SK-N-SH (cell line): ENCODE results near the gene SVIL. TPM values are rescaled to one million over a fixed set of nuclear protein-coding genes. Genes with fewer than 3 reads are reported as not detected.
A peak's percentile ranks its signal among the peaks of the same experiment; 100 is the strongest.
"Not testable (repeated sequence)": the region's sequence is repeated elsewhere in the genome, so short reads cannot be mapped to it uniquely, and the experiment has no call there.

Experiments used
- CTCF ChIA-PET: fragments of 300-600, 350-600 bp; formaldehyde crosslinking; extraction: SDS; loops from one replicate; lab custom pipeline; 2021; lab: Yijun Ruan, JAX
- POLR2A ChIA-PET: fragments of 350-600 bp; sonication (Branson Sonifier 250); formaldehyde crosslinking; extraction: SDS; loops from one replicate; lab custom pipeline; 2020; ENCODE audit warnings: antibody characterized with exemption, inconsistent platforms; lab: Yijun Ruan, JAX
- DNase-seq: peaks from one replicate; pipeline ENCODE4 v3.0.0; 2012
- H2AFZ ChIP-seq: fragments of 200-600 bp; sonication (generic); 2 replicates; pipeline ENCODE4 v1.8.1; 2016; ENCODE audit warnings: antibody characterized with exemption, mild to moderate bottlenecking, low read depth
- H3F3A ChIP-seq: fragments of 200-600 bp; sonication (generic); replicated peaks from 2 replicates; pipeline ENCODE3; 2016; ENCODE audit warnings: antibody characterized with exemption, mild to moderate bottlenecking; ENCODE audit not compliant: insufficient read depth
- H3K27ac ChIP-seq, 2 experiments: fragments of 200-500 bp in 1 of 2; fragments of 200-600 bp in 1 of 2; sonication (Bioruptor generic) in 1 of 2; sonication (generic), shearing (Covaris generic) in 1 of 2; 2 replicates each; pipeline versions ENCODE4 v1.5.1 to v1.6.1; 2014 to 2016; ENCODE audit warnings: low read depth in 2 of 2, inconsistent platforms in 1 of 2, low read length in 1 of 2, mild to moderate bottlenecking in 1 of 2, mixed read lengths in 1 of 2
- H3K27me3 ChIP-seq: fragments of 200-600 bp; sonication (generic), shearing (Covaris generic); 2 replicates; pipeline ENCODE4 v1.6.1; 2016; ENCODE audit warnings: mixed run types; ENCODE audit not compliant: insufficient read depth
- H3K36me3 ChIP-seq, 2 experiments: fragments of 200-500 bp in 1 of 2; fragments of 200-600 bp in 1 of 2; sonication (Bioruptor generic) in 1 of 2; sonication (generic) in 1 of 2; replicated peaks in 1 of 2; 2 replicates each; pipeline versions ENCODE3 to v1.5.1; 2014 to 2016; ENCODE audit warnings: low read length in 1 of 2, mild to moderate bottlenecking in 1 of 2; ENCODE audit not compliant: insufficient read depth in 2 of 2, control insufficient read depth in 1 of 2
- H3K4me1 ChIP-seq, 2 experiments: fragments of 200-500 bp in 1 of 2; fragments of 200-600 bp in 1 of 2; sonication (Bioruptor generic) in 1 of 2; sonication (generic), shearing (Covaris generic) in 1 of 2; 2 replicates each; pipeline versions ENCODE4 v1.5.1 to v1.6.1; 2014 to 2016; ENCODE audit warnings: low read depth in 1 of 2, low read length in 1 of 2, mixed run types in 1 of 2; ENCODE audit not compliant: insufficient read depth in 2 of 2, control insufficient read depth in 1 of 2
- H3K4me2 ChIP-seq: fragments of 200-600 bp; sonication (generic), shearing (Covaris generic); 2 replicates; pipeline ENCODE4 v1.6.1; 2017; ENCODE audit warnings: mixed run types
- H3K4me3 ChIP-seq, 2 experiments: fragments of 200-500 bp in 1 of 2; fragments of 200-600 bp in 1 of 2; sonication (Bioruptor generic) in 1 of 2; sonication (generic), shearing (Covaris generic) in 1 of 2; 2 replicates each; pipeline versions ENCODE4 v1.5.1 to v1.8.1; 2014 to 2016; ENCODE audit warnings: low read depth in 2 of 2, inconsistent platforms in 1 of 2, low read length in 1 of 2, mild to moderate bottlenecking in 1 of 2, mixed read lengths in 1 of 2, moderate library complexity in 1 of 2
- H3K79me2 ChIP-seq: fragments of 200-600 bp; sonication (generic); 2 replicates; pipeline ENCODE4 v1.8.1; 2017; ENCODE audit warnings: mild to moderate bottlenecking; ENCODE audit not compliant: insufficient read depth
- H3K9ac ChIP-seq: fragments of 200-600 bp; sonication (generic); 2 replicates; pipeline ENCODE4 v1.6.1; 2017; ENCODE audit warnings: mixed run types
- H3K9me2 ChIP-seq: fragments of 200-600 bp; sonication (generic); 2 replicates; pipeline ENCODE4 v1.6.1; 2017; ENCODE audit warnings: mixed run types
- H3K9me3 ChIP-seq: fragments of 200-600 bp; sonication (generic); 2 replicates; pipeline ENCODE4 v1.6.1; 2017; ENCODE audit warnings: mixed run types, mild to moderate bottlenecking, moderate library complexity
- H4K20me1 ChIP-seq: fragments of 200-600 bp; sonication (generic); 2 replicates; pipeline ENCODE4 v1.6.1; 2017; ENCODE audit warnings: mild to moderate bottlenecking, mixed run types; ENCODE audit not compliant: insufficient read depth
- CHD2 ChIP-seq: fragments of 150-350 bp; IDR thresholded peaks from 2 replicates; pipeline ENCODE4 v1.6.1; 2018; ENCODE audit warnings: low read length; ENCODE audit not compliant: partially characterized antibody
- ELF1 ChIP-seq: IDR thresholded peaks from 2 replicates; pipeline ENCODE4 v1.4.0; 2012
- GABPA ChIP-seq: IDR thresholded peaks from 2 replicates; pipeline ENCODE4 v1.4.0; 2012; ENCODE audit warnings: low read depth, mild to moderate bottlenecking
- GATA2 ChIP-seq: sonication (generic); formaldehyde crosslinking; IDR thresholded peaks from 2 replicates; pipeline ENCODE4 v1.5.0; 2020; ENCODE audit warnings: mild to moderate bottlenecking, missing genetic modification reagents
- JUND ChIP-seq: IDR thresholded peaks from 2 replicates; pipeline ENCODE4 v1.4.0; 2012
- NFIC ChIP-seq: IDR thresholded peaks from 2 replicates; pipeline ENCODE4 v1.4.0; 2012; ENCODE audit warnings: borderline replicate concordance
- POLR2AphosphoS5 ChIP-seq: IDR thresholded peaks from 2 replicates; pipeline ENCODE4 v1.6.1; 2012; ENCODE audit warnings: low read depth, low read length
- RAD21 ChIP-seq: IDR thresholded peaks from 2 replicates; pipeline ENCODE4 v1.6.1; 2012; ENCODE audit warnings: mild to moderate bottlenecking, low read length
- RCOR1 ChIP-seq: fragments of 150-350 bp; IDR thresholded peaks from 2 replicates; pipeline ENCODE4 v1.6.1; 2017; ENCODE audit warnings: antibody characterized with exemption, low read length
- RXRA ChIP-seq: IDR thresholded peaks from 2 replicates; pipeline ENCODE4 v1.4.0; 2012; ENCODE audit warnings: low read depth, mild to moderate bottlenecking, borderline replicate concordance
- SIN3A ChIP-seq: IDR thresholded peaks from 2 replicates; pipeline ENCODE4 v1.6.1; 2012; ENCODE audit warnings: low read depth, mild to moderate bottlenecking, low read length, moderate library complexity, borderline replicate concordance
- SMC3 ChIP-seq: IDR thresholded peaks from 2 replicates; pipeline ENCODE4 v1.6.1; 2012; ENCODE audit warnings: low read depth, low read length, improper control_type of control experiment
- TEAD4 ChIP-seq: IDR thresholded peaks from 2 replicates; pipeline ENCODE4 v1.4.0; 2012; ENCODE audit warnings: mild to moderate bottlenecking, borderline replicate concordance; ENCODE audit not compliant: insufficient read depth
- YY1 ChIP-seq: IDR thresholded peaks from 2 replicates; pipeline ENCODE4 v1.4.0; 2012; ENCODE audit warnings: low read depth, mild to moderate bottlenecking
- WGBS: methylation state at CpG from one replicate; pipeline ENCODE4 v1.1.6; 2017; ENCODE audit warnings: low lambda C conversion rate; 5-methylcytosine and 5-hydroxymethylcytosine counted together
- polyA plus RNA-seq, 3 experiments: library from polyadenylated mRNA; depleted of rRNA; stranded (reverse); fragments of >200 nt; gene quantifications; 2 replicates each; pipeline ENCODE4 v1.2.3, GENCODE V29; 2012
- TF ChIP-seq, protein P1 (sequence below): fragments of 150-350 bp; IDR thresholded peaks from 2 replicates; pipeline ENCODE4 v1.6.1; 2016; ENCODE audit warnings: mild to moderate bottlenecking, low read depth, low read length
- TF ChIP-seq, protein P2 (sequence below): IDR thresholded peaks from 2 replicates; pipeline ENCODE4; 2012
- TF ChIP-seq, protein P3 (sequence below): fragments of 150-350 bp; IDR thresholded peaks from 2 replicates; pipeline ENCODE4 v1.6.1; 2017; ENCODE audit warnings: antibody characterized with exemption, low read length, low read depth, borderline replicate concordance
- TF ChIP-seq, protein P4 (sequence below): IDR thresholded peaks from 2 replicates; pipeline ENCODE4 v1.4.0; 2012; ENCODE audit warnings: low read depth, borderline replicate concordance
- TF ChIP-seq, protein P5 (sequence below): IDR thresholded peaks from 2 replicates; pipeline ENCODE4 v1.6.1; 2012; ENCODE audit warnings: mild to moderate bottlenecking, low read depth, low read length, moderate library complexity

Gene SVIL
- polyA plus RNA-seq, 1 of the 3 experiments (the other 2 are of a cell fraction) = 48.7 TPM

DNA sequence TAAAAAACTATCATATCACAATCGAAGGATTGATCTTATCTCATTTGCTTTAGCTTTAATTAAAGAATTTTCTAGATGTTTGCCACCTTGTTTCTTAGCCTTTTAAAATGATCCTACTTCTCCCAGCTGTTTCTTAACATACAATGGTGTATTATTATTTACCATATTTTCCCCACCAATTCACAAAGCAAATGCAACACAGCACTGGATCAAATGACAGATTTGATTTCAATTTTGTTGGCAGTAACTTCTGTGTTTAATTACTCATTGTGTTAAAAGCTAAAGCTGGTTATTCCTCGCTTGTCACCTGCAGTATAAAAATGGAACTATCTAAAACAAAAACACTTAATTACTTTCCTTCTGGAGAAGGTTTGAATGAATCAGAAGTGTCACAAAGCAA is 19.6 kb downstream of the SVIL start:
- Histone ChIP-seq H3K9me2 (no peaks in the 10 kb centered on the region), H3K4me1 (peaks cover 14 to 28% of the 10 kb centered on the region in 2 experiments), H3K36me3 (peaks cover 0 to 16% of the 10 kb centered on the region in 2 experiments), H3K9me3 (no peaks in the 10 kb centered on the region), H3K27ac (no peak overlapping the region), H3K4me2 (no peak overlapping the region), H3K9ac (no peak overlapping the region), H3K4me3 (no peak overlapping the region), H3K27me3 (no peaks in the 10 kb centered on the region), H4K20me1 (peaks cover 82% of the 10 kb centered on the region), H3K79me2 (peaks cover 82% of the 10 kb centered on the region), H3F3A (peaks cover 7% of the 10 kb centered on the region), H2AFZ (no peak overlapping the region)
- CTCF ChIA-PET = interaction anchor here (1.3 kb wide), 1 partner anchor 25 kb away, joined by 3 read pairs; no protein-coding TSS in a partner anchor
- TF ChIP-seq ELF1 = no peak
- TF ChIP-seq YY1 = no peak
- TF ChIP-seq, protein P1, sequence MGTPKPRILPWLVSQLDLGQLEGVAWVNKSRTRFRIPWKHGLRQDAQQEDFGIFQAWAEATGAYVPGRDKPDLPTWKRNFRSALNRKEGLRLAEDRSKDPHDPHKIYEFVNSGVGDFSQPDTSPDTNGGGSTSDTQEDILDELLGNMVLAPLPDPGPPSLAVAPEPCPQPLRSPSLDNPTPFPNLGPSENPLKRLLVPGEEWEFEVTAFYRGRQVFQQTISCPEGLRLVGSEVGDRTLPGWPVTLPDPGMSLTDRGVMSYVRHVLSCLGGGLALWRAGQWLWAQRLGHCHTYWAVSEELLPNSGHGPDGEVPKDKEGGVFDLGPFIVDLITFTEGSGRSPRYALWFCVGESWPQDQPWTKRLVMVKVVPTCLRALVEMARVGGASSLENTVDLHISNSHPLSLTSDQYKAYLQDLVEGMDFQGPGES = no peak
- no peak for TF ChIP-seq JUND
- TF ChIP-seq SIN3A = no peak
- TF ChIP-seq, protein P2, sequence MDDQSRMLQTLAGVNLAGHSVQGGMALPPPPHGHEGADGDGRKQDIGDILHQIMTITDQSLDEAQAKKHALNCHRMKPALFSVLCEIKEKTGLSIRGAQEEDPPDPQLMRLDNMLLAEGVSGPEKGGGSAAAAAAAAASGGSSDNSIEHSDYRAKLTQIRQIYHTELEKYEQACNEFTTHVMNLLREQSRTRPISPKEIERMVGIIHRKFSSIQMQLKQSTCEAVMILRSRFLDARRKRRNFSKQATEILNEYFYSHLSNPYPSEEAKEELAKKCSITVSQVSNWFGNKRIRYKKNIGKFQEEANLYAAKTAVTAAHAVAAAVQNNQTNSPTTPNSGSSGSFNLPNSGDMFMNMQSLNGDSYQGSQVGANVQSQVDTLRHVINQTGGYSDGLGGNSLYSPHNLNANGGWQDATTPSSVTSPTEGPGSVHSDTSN = no peak
- no peak for TF ChIP-seq SMC3
- no peak for TF ChIP-seq POLR2AphosphoS5
- no peak for TF ChIP-seq TEAD4
- TF ChIP-seq GABPA = no peak
- TF ChIP-seq, protein P3, sequence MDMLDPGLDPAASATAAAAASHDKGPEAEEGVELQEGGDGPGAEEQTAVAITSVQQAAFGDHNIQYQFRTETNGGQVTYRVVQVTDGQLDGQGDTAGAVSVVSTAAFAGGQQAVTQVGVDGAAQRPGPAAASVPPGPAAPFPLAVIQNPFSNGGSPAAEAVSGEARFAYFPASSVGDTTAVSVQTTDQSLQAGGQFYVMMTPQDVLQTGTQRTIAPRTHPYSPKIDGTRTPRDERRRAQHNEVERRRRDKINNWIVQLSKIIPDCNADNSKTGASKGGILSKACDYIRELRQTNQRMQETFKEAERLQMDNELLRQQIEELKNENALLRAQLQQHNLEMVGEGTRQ = no peak
- TF ChIP-seq, protein P4, sequence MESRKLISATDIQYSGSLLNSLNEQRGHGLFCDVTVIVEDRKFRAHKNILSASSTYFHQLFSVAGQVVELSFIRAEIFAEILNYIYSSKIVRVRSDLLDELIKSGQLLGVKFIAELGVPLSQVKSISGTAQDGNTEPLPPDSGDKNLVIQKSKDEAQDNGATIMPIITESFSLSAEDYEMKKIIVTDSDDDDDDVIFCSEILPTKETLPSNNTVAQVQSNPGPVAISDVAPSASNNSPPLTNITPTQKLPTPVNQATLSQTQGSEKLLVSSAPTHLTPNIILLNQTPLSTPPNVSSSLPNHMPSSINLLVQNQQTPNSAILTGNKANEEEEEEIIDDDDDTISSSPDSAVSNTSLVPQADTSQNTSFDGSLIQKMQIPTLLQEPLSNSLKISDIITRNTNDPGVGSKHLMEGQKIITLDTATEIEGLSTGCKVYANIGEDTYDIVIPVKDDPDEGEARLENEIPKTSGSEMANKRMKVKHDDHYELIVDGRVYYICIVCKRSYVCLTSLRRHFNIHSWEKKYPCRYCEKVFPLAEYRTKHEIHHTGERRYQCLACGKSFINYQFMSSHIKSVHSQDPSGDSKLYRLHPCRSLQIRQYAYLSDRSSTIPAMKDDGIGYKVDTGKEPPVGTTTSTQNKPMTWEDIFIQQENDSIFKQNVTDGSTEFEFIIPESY = no peak
- no peak for TF ChIP-seq RCOR1
- TF ChIP-seq GATA2 = no peak
- TF ChIP-seq CHD2 = no peak
- no peak for TF ChIP-seq RAD21
- no peak for TF ChIP-seq RXRA
- no peak for TF ChIP-seq NFIC
- TF ChIP-seq, protein P5, sequence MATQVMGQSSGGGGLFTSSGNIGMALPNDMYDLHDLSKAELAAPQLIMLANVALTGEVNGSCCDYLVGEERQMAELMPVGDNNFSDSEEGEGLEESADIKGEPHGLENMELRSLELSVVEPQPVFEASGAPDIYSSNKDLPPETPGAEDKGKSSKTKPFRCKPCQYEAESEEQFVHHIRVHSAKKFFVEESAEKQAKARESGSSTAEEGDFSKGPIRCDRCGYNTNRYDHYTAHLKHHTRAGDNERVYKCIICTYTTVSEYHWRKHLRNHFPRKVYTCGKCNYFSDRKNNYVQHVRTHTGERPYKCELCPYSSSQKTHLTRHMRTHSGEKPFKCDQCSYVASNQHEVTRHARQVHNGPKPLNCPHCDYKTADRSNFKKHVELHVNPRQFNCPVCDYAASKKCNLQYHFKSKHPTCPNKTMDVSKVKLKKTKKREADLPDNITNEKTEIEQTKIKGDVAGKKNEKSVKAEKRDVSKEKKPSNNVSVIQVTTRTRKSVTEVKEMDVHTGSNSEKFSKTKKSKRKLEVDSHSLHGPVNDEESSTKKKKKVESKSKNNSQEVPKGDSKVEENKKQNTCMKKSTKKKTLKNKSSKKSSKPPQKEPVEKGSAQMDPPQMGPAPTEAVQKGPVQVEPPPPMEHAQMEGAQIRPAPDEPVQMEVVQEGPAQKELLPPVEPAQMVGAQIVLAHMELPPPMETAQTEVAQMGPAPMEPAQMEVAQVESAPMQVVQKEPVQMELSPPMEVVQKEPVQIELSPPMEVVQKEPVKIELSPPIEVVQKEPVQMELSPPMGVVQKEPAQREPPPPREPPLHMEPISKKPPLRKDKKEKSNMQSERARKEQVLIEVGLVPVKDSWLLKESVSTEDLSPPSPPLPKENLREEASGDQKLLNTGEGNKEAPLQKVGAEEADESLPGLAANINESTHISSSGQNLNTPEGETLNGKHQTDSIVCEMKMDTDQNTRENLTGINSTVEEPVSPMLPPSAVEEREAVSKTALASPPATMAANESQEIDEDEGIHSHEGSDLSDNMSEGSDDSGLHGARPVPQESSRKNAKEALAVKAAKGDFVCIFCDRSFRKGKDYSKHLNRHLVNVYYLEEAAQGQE = no peak
- 90% methylated on average over 2 of the region's 2 CpGs for WGBS
- POLR2A ChIA-PET = no interaction called here
- DNase-seq = no peak

DNA sequence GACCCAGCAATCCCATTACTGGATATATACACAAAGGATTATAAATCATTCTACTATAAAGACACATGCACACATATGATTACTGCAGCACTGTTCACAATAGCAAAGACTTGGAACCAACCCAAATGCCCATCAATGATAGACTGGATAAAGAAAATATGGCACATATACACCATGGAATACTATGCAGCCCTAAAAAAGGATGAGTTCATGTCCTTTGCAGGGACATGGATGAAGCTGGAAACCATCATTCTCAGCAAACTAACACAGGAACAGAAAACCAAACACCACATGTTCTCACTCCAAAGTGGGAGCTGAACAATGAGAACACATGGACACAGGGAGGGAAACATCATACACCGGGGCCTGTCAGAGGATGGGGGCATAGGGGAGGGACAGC is 20.5 kb downstream of the SVIL start:
- Histone ChIP-seq H4K20me1 (peaks cover 81% of the 10 kb centered on the region), H3K36me3 (peaks cover 0 to 19% of the 10 kb centered on the region in 2 experiments), H3K4me1 (peaks cover 13 to 20% of the 10 kb centered on the region in 2 experiments), H3K79me2 (peaks cover 84% of the 10 kb centered on the region), H3K27ac (peak overlapping the region in 1 of 2 experiments; percentile 40; a peak in 1 of 4 replicates)
- CTCF ChIA-PET = interaction anchor here (1.3 kb wide), 1 partner anchor 24 kb away, joined by 3 read pairs; no protein-coding TSS in a partner anchor
- H3K9me2 ChIP-seq, POLR2A ChIA-PET, DNase-seq, H3K9ac ChIP-seq, H3F3A ChIP-seq, H2AFZ ChIP-seq, H3K4me2 ChIP-seq, H3K4me3 ChIP-seq, H3K27me3 ChIP-seq, H3K9me3 ChIP-seq: not testable (repeated sequence)
- 95% methylated on average over 1 of the region's 1 CpG for WGBS
